Activated naive CD4-positive, alpha-beta T cell treated with anti-CD3 and anti-CD28 coated beads, Interleukin-2, amount 50 U/mL, for 16 hours (primary cell): ENCODE data around the gene RFC1.
"Not testable (repeated sequence)": the region's sequence is repeated elsewhere in the genome, so short reads cannot be mapped to it uniquely, and the experiment has no call there.

Source experiments
- DNase-seq: peaks from one replicate; pipeline ENCODE4 v3.0.0-alpha.2; 2020

RFC1 gene

DNA sequence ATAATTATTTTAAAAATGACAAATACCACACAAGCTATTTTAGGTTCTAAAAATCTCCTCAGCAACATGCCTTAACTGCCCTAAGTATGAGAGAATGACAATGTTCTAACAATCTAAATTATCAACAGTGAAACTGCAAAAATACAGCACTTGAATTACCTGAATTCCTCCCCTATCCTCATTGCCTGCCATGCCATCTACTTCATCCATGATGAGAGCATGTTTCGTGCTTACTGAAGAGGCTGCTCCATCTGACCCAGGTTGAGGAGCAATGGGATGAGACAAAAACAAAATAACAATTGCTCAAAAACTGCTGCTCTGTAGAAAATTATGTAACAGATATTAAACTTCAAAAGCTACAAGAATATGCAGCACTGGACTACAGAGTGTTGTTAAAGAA is 63.3 kb downstream of the RFC1 start:
- DNase-seq: no peak

DNA sequence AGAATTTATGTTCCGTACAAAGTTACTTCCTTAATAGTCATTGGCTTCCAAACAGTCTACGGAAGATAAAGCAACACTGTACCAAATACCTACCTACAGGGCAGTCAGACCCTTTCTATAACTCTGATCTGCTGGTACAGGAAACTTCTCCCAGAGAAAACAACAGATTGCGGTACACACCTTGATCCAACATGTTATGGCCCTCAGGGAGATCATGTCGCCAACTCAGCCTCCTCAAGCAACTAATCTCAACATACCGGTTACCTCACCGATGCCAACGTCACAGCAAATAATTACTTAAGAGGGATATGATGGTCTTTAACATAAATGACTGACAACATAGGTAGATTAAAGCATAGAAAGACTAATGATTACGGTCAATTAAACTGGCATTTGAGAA is 70.4 kb downstream of the RFC1 start:
- no peak for DNase-seq

DNA sequence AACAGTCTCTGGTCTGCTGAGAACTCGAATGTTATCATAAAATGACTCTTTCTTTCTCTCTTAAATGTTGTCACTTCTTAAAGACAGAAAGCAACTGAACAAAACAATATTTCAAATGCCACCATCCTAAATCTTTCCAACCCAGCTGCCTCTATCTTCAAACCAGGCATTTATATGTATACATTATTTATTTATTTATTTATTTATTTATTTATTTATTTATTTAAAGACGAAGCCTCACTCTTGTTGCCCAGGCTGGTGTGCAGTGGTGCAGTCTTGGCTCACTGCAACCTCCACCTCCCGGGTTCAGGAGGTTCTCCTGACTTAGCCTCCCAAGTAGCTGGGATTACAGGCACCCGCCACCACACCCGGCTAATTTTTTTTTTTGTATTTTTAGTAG is 73.7 kb downstream of the RFC1 start:
- not testable (repeated sequence) for DNase-seq

DNA sequence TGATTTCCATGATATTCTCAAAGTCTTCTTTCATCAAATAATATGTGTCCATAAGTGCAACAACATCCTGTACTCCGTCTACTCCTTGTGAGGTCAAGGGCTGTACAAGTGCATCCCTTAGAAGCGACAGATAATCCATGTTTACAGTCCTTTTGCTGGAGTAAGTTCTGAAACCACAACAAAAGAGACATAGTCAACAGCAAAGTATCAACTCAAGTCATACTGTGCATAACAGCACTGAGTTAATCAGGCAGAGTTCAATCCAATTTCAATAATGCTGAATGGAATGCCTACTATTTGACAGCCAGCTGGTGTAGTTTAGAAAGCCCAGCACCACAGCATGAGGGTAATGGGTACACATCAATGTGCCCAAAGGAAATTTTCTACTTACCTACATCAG is 74.5 kb downstream of the RFC1 start:
- no peak for DNase-seq

DNA sequence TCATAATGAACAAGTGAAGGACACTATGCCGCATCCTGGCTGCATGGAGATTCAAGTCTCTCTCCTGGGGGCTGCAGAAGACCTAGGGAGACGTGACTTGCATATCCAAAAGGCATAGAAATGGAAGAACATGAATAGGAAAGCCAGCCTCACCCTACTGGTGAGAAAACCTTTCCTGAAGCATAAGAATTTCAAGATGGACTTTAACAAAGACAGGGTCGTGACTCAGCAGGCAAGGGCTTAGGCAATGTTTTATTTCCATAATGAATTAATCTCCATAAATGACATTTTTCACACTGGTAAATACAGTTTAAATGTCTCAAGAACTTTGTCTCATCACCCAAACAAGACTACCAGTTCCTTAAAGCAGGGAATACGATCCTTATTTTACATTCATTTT is 78.9 kb downstream of the RFC1 start:
- no peak for DNase-seq

DNA sequence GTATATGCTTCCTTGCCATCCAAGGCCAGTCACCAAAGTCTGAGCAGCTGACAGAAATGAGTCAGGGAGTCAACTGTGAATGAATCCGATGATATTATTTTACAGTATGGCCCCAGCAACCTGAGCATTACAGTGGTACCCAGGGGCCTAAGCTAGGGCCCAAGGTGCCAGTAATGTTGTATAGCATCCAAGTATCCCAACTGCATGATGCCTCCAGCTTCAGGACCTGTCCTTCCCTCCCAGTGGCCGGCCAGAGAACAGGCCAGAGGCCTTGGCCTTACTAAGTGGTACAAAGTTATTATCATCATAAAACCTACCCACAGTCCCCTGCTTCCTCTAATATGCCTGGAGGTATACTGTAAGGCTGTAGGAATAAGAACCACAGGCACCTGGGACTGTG is 79.9 kb downstream of the RFC1 start:
- no peak for DNase-seq

DNA sequence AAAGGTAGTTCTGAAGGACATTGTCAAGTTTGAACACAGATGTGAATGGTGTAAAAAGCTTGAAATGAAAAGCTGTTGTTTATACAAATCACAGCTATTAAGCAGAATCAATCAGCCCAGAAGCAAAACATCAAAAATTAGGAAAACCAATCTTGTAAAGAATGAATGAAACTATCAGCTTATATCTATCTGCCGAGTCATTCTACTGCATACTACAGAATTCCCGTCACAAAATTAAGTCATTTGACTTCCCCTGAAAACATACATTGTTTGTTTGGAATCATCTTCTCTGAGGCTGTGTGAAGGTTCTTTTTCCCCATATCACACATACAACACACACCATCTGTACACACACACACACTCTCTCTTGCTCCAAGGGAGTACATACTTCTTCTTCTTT is 80.3 kb downstream of the RFC1 start:
- DNase-seq: no peak

DNA sequence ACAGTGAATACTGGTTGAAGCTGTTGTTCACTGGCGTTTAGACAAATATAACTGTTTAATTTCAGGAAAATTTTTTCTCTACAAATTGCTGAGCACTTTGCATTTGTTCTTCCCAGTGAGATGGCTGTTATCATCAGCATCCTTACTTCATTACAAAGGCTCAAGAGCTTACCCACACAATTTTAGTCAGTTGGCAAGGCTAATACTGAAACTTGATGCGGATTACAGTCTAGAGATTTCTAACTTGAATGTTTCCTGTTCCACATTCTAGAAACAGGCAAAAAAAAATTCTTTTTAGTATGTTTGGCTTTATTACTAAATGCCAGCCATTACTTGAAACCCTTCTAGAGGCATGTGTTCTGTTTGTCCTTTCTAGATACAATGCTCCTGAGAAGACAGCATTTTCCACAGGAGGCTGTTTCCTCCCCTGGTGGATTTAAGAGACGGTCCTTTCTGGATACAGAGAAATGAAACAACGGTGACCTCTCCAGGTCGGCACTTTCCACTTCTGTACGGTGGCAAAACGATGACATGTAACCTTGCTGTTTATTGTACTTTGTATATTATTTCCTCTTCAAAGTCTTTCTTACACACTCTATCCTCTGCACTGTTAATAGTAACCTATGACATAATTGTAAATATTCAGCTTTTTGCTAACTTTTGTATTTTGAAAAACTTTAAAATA is 80.9 kb downstream of the RFC1 start:
- no peak for DNase-seq

DNA sequence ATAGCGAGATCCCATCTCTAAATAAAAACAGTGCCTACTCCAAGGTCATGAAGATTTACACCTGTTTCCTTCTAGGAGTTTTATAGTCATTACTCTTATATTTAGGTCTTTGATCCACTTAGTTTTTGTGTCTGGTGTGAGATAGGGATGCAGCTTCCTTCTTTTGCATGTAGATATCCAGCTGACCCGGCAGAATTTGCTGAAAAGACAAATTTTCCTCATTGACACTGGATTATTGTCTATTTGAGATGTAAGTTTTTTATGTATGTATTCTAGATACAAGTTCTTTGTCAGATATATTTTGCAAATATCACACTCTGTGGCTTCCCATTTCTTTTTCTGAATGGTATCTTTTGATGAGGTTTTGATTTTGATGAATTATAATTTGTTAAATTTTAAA is 85.4 kb downstream of the RFC1 start:
- DNase-seq: no peak

DNA sequence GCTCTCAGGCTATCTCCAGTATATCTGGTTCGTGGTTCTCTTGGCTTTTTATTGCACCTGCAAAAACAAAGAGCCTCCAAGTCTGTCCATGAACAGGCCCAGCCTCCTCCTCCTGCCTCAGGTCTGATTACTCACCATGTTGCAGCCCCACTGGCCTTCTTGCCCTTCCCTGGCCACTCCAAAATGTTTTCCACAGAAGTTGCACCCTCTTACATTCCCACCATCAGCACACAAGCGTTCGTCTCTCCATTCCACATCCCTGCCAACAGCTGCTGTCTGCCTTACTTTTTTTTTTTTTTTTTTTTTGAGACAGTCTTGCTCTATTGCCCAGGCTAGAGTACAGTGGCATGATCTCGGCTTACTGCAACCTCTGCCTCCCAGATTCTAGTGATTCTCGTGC is 86.7 kb downstream of the RFC1 start:
- no peak for DNase-seq

DNA sequence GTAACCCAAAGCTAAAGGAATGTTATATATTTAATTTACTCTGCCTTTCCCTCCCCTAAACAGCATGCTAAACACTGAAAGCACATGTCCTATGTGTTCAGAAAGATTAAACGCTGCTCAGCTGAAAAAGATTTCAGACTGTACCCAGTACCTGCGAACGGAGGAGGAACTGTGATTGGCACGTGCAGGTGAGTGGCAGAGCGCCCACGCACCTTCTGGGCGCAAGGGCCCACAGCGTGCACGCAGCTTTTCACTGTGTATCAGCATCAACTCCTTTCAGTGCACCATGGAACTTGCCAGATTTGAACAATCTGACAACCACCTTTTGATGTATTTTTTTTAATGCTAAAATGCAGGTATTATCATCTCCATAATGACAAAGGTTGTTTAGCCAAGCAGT is 87.7 kb downstream of the RFC1 start:
- no peak for DNase-seq

DNA sequence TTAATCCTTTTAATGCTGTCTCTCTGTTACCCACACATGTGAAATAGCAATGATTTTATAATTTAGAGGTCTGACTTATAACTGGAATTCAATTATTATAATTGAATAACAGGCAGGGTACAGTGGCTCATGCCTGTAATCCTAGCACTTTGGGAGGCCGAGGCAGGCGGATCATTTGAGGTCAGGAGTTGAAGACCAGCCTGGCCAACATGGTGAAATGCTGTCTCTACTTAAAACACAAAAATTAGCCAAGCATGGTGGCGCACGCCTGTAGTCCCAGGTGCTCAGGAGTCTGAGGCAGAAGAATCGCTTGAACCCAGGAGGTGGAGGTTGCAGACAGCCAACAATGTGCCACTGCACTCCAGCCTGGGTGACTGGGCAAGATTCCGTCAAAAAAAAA is 88.5 kb downstream of the RFC1 start:
- DNase-seq: not testable (repeated sequence)

DNA sequence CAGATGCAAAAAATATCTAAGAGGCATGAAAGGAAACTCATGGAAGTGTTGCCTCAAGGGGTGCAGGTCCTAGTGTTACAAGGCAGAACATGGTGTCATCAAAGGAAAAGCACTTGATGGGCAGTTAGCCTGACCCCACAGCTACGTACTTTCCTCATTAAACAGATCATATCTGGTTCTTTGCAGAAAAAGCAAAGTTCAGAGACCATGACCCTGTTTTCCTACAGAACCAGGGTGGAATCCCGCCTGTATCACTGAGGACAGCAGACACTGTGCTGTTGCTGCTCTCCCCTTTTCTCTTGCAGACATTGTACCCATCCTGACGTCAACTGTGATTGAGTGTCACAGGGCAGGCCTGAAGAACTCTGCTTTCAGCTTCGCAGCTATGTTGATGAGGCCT is 91.7 kb downstream of the RFC1 start:
- no peak for DNase-seq

DNA sequence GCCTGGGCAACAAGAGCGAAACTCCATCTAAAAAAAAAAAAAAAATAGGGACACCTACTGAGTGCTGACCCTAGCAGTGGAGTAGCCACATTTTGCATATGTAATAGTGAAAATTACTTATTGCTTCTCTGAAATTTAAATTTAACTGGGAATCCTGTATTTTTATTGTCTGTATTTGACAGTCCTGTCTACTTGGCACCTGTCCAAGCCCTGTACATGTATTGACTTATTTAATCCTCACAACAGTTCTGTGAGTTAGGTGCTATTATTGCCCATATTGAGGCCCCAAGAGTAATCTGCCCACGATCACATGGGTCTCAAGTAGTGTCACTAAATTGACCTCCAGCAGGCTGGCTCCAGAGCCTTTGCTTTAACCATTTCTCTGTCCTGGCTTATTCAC is 102.3 kb downstream of the RFC1 start:
- DNase-seq: no peak

DNA sequence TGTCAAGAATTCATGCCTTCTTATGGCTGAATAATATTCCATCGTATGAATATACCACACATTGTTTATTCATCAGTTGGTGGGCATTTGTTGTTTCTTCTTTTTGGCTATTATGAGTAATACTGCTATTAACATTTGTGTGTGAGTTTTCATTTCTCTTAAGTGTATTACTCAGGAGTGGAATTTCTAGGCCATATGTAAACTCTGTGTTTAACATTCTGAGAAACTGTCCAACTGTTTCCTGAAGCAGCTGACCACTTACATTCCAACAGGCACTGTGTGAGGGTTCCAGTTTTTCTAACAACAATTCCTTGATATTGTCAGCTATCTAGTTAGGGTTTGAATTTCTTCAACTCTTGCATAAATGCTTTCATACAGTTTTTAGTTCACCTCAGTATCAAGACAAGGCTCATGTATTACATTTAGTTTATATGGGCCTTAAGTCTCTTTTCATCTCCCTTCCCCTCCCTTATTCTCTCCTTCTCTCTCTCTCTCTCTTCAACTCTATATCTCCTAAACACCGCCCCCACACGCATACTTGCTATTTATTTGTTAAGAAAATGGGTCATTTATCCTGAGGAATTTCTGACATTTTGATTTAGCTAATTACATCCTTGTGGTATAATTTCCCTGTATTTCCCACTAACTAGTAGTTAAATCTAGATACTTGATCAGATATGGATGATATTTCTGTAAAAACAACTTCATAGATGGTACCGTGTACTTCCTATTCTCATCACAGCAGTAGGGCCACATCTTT is 106.4 kb downstream of the RFC1 start:
- DNase-seq: no peak

DNA sequence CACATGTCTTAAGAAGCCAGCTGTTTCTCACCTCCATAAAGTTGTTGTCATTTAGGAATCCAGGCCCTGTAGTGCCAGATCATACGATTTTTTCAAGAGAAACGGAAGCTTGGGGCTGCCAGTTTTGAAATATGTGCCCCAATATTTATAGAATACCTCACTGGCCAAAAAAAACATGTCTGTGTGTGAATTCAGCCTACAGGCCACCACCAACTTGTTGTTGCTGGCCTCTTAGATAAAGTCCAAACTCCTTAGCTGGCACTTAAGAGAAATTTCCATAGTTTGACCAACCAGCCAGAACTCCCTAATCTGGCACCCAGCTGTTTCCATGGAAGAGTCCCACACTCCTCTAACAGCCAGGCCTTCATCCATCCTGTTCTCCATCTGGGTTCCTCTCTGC is 109.7 kb downstream of the RFC1 start:
- DNase-seq: no peak

DNA sequence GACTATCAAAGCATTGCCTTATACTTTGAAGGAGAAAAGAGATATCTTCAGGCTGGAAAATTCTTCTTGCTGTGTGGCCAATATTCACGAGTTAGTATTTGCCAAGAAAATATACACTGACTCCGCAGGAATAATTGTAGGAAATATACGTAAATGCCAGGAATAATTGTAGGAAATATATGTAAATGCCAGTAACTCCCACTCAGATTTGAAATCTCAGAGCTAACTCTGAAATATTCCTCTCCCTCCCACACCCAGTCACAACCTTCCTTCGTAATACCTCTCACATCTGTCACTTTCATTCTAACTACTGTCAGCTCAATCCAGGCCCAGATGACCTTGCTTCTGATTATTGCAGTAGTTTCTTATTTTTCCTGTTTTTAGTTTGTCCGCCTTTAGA is 110.3 kb downstream of the RFC1 start:
- no peak for DNase-seq

DNA sequence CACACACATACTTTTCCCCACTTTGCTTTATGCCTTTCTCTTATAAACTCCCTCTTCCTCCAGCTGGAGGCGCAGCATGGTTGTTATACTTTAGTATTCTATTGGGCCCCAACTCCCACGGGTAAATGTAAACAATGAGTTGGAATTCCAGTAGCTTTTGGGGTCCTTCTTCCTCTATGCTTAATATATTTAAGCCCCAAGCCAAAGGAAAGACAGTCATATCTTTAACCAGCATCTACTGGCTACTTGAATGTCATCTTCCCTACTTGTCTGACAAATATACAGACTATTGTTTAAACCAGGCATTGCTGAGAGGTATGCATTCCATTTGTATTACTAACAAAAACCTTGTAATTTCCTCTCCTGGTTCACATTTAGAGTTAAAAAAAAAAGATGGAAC is 110.9 kb downstream of the RFC1 start:
- DNase-seq: no peak

DNA sequence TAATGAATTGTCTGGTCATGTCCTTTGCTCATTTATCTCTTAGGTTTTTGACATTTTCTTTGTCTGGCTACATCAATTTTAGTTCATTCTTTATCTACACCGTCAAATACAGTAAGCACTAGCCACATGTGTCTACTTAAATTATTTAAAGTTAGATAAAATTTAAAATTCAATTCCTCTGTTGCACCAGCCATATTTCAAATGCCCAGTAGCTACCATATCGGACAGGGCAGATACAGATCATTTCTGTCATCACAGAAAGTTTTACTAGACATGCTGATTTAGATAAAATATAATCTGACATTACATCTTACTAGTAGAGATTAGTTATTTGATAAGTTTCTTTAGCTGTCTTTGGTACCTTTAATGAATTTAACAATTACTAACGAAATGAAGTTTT is 122.7 kb downstream of the RFC1 start:
- no peak for DNase-seq
